ENCODE data around the gene SDHAF1.

DNA sequence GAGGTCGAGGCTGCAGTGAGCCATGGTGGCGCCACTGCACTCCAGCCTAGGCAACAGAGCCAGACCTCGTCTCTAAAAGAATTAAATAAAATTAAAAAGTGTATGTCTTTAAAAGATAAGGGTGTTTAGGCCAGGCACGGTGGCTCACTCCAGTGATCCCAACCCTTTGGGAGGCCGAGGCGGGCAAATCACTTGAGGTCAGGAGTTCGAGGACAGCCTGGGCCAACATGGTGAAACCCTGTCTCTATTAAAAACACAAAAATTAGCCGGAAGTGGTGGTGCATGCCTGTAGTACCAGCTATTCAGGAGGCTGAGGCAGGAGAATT is 7.5 kb upstream of the SDHAF1 start:
- TF ChIP-seq SNAI2 (CRISPR knock-in tag; IDR thresholded peaks at IDR 0.05): no peak
- TF ChIP-seq ZFP3 (CRISPR knock-in tag; IDR thresholded peaks at IDR 0.05): no peak
- no peak for TF ChIP-seq ZNF70 (CRISPR knock-in tag; IDR thresholded peaks at IDR 0.05)
- TF ChIP-seq ZC3H10 (CRISPR knock-in tag; IDR thresholded peaks at IDR 0.05): no peak
- TF ChIP-seq, protein P1, sequence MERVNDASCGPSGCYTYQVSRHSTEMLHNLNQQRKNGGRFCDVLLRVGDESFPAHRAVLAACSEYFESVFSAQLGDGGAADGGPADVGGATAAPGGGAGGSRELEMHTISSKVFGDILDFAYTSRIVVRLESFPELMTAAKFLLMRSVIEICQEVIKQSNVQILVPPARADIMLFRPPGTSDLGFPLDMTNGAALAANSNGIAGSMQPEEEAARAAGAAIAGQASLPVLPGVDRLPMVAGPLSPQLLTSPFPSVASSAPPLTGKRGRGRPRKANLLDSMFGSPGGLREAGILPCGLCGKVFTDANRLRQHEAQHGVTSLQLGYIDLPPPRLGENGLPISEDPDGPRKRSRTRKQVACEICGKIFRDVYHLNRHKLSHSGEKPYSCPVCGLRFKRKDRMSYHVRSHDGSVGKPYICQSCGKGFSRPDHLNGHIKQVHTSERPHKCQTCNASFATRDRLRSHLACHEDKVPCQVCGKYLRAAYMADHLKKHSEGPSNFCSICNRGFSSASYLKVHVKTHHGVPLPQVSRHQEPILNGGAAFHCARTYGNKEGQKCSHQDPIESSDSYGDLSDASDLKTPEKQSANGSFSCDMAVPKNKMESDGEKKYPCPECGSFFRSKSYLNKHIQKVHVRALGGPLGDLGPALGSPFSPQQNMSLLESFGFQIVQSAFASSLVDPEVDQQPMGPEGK (CRISPR knock-in tag; IDR thresholded peaks at IDR 0.05; ENCODE audit: borderline replicate concordance): no peak
- no peak for TF ChIP-seq ARNTL (CRISPR knock-in tag; IDR thresholded peaks at IDR 0.05; ENCODE audit: borderline replicate concordance, low read depth)
- TF ChIP-seq, protein P2, sequence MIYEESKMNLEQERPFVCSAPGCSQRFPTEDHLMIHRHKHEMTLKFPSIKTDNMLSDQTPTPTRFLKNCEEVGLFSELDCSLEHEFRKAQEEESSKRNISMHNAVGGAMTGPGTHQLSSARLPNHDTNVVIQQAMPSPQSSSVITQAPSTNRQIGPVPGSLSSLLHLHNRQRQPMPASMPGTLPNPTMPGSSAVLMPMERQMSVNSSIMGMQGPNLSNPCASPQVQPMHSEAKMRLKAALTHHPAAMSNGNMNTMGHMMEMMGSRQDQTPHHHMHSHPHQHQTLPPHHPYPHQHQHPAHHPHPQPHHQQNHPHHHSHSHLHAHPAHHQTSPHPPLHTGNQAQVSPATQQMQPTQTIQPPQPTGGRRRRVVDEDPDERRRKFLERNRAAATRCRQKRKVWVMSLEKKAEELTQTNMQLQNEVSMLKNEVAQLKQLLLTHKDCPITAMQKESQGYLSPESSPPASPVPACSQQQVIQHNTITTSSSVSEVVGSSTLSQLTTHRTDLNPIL (CRISPR knock-in tag; IDR thresholded peaks at IDR 0.05; ENCODE audit: low read depth): no peak
- no peak for TF ChIP-seq ISL1 (CRISPR knock-in tag; IDR thresholded peaks at IDR 0.05)
- TF ChIP-seq, protein P3, sequence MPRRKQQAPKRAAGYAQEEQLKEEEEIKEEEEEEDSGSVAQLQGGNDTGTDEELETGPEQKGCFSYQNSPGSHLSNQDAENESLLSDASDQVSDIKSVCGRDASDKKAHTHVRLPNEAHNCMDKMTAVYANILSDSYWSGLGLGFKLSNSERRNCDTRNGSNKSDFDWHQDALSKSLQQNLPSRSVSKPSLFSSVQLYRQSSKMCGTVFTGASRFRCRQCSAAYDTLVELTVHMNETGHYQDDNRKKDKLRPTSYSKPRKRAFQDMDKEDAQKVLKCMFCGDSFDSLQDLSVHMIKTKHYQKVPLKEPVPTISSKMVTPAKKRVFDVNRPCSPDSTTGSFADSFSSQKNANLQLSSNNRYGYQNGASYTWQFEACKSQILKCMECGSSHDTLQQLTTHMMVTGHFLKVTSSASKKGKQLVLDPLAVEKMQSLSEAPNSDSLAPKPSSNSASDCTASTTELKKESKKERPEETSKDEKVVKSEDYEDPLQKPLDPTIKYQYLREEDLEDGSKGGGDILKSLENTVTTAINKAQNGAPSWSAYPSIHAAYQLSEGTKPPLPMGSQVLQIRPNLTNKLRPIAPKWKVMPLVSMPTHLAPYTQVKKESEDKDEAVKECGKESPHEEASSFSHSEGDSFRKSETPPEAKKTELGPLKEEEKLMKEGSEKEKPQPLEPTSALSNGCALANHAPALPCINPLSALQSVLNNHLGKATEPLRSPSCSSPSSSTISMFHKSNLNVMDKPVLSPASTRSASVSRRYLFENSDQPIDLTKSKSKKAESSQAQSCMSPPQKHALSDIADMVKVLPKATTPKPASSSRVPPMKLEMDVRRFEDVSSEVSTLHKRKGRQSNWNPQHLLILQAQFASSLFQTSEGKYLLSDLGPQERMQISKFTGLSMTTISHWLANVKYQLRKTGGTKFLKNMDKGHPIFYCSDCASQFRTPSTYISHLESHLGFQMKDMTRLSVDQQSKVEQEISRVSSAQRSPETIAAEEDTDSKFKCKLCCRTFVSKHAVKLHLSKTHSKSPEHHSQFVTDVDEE (CRISPR knock-in tag; IDR thresholded peaks at IDR 0.05): peak; percentile 36; the same call in 1 of the 2 replicates
- TF ChIP-seq ZFP30 (CRISPR knock-in tag; IDR thresholded peaks at IDR 0.05): no peak
- no peak for TF ChIP-seq OSR1 (CRISPR knock-in tag; IDR thresholded peaks at IDR 0.05)
- TF ChIP-seq, protein P4, sequence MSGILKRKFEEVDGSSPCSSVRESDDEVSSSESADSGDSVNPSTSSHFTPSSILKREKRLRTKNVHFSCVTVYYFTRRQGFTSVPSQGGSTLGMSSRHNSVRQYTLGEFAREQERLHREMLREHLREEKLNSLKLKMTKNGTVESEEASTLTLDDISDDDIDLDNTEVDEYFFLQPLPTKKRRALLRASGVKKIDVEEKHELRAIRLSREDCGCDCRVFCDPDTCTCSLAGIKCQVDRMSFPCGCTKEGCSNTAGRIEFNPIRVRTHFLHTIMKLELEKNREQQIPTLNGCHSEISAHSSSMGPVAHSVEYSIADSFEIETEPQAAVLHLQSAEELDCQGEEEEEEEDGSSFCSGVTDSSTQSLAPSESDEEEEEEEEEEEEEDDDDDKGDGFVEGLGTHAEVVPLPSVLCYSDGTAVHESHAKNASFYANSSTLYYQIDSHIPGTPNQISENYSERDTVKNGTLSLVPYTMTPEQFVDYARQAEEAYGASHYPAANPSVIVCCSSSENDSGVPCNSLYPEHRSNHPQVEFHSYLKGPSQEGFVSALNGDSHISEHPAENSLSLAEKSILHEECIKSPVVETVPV (CRISPR knock-in tag; IDR thresholded peaks at IDR 0.05): no peak
- TF ChIP-seq TCF4 (CRISPR knock-in tag; IDR thresholded peaks at IDR 0.05; ENCODE audit: borderline replicate concordance): no peak
- no peak for TF ChIP-seq ZNF565 (CRISPR knock-in tag; conservative IDR thresholded peaks at IDR 0.05; ENCODE audit: low read depth)

Data from SK-N-SH treated with all-trans-retinoic acid at 6 μM for 48 hours (cell line).